Kidney (tissue), 14 donors: Measurements from ENCODE around the gene SPRR2G. TPM values are rescaled to one million over a fixed set of nuclear protein-coding genes. Genes with fewer than 3 reads are reported as not detected.
"Not testable (repeated sequence)": the region's sequence is repeated elsewhere in the genome, so short reads cannot be mapped to it uniquely, and the experiment has no call there.

ENCODE experiments used
- DNase-seq, 5 donors: peaks; one replicate each; pipeline ENCODE4 v3.0.0-alpha.2; 2013 to 2020
- FAIRE-seq: peaks from 2 replicates; lab custom pipeline; 2012; peaks lifted over from hg19 to GRCh38; lab: Jason Lieb, UNC
- H3K27ac ChIP-seq, 2 donors: one replicate each; pipeline ENCODE4 v1.7.0; 2013; ENCODE audit warnings: low read depth in 2 of 2, low read length in 2 of 2, inconsistent platforms in 1 of 2
- H3K27me3 ChIP-seq: one replicate; pipeline ENCODE4 v1.7.1; 2013; ENCODE audit warnings: low read length, inconsistent platforms; ENCODE audit not compliant: control insufficient read depth, insufficient read depth
- H3K36me3 ChIP-seq, 3 donors: one replicate each; pipeline versions ENCODE4 v1.7.0 to v1.7.1; 2013; ENCODE audit warnings: low read length in 3 of 3, control low read depth in 1 of 3, inconsistent platforms in 1 of 3; ENCODE audit not compliant: insufficient read depth in 3 of 3, control insufficient read depth in 2 of 3
- H3K4me1 ChIP-seq, 3 donors: one replicate each; pipeline versions ENCODE4 v1.7.0 to v1.7.1; 2013; ENCODE audit warnings: low read length in 3 of 3, inconsistent platforms in 1 of 3, low read depth in 1 of 3; ENCODE audit not compliant: control insufficient read depth in 2 of 3, insufficient read depth in 2 of 3
- H3K4me3 ChIP-seq, 3 donors: one replicate each; pipeline versions ENCODE4 v1.7.0 to v1.8.1; 2013; ENCODE audit warnings: low read length in 3 of 3, control low read depth in 1 of 3, inconsistent platforms in 1 of 3
- H3K9ac ChIP-seq, 3 donors: one replicate each; pipeline versions ENCODE4 v1.7.0 to v1.7.1; 2013; ENCODE audit warnings: low read length in 3 of 3, control low read depth in 1 of 3, inconsistent platforms in 1 of 3
- H3K9me3 ChIP-seq, 3 donors: one replicate each; pipeline versions ENCODE4 v1.7.0 to v1.7.1; 2013; ENCODE audit warnings: low read length in 3 of 3, control low read depth in 1 of 3, inconsistent platforms in 1 of 3; ENCODE audit not compliant: control insufficient read depth in 2 of 3, insufficient read depth in 1 of 3
- intact Hi-C: fragments of 100-400 bp; cut with DNase I; formaldehyde crosslinking; loops from one replicate; pipeline ENCODE4 v1.11.1; 2022
- polyA plus RNA-seq: library from polyadenylated mRNA; stranded (reverse); fragments of 350-450 nt; fragmentation: Illumina TruSeq; extraction: RNeasy Lipid Tissue Mini Kit (QIAGEN cat#74804); gene quantifications from one replicate; pipeline ENCODE4 v1.2.3, GENCODE V29; 2014; ENCODE audit warnings: low read depth, low replicate concordance; ENCODE audit not compliant: insufficient read depth
- total RNA-seq: library from RNA; stranded (reverse); fragmentation: NEBNext Ultra II Directional; extraction: Animal tissue kit (Norgen Biotek cat#: 25700); gene quantifications from one replicate; pipeline ENCODE4 v1.2.1, GENCODE V29; 2021
- TF ChIP-seq, protein P1 (sequence below): IDR thresholded peaks from 3 replicates; pipeline ENCODE4 v1.5.1; 2012; ENCODE audit warnings: mild to moderate bottlenecking, moderate library complexity, borderline replicate concordance; ENCODE audit not compliant: insufficient read depth; ENCODE audit errors: extremely low read depth
- donor health status: control.
- donor health status: control.
- donor health status: control.
- donor health status: control.
- donor health status: control.
- donor health status: DM: yes; HTN: yes; CAD: no.
- donor health status: Normal renal cell carcinoma (clear cell type).

The SPRR2G gene
- total and polyA plus RNA-seq, 2 donors from 2014 or later: not detected

- H3K4me1 ChIP-seq: no peaks in the 10 kb centered on the region
- H3K9ac ChIP-seq: no peak overlapping the region
- intact Hi-C loops: no loop called here
- FAIRE-seq: no peak
- H3K27me3 ChIP-seq: no peaks in the 10 kb centered on the region
- TF ChIP-seq, protein P1, sequence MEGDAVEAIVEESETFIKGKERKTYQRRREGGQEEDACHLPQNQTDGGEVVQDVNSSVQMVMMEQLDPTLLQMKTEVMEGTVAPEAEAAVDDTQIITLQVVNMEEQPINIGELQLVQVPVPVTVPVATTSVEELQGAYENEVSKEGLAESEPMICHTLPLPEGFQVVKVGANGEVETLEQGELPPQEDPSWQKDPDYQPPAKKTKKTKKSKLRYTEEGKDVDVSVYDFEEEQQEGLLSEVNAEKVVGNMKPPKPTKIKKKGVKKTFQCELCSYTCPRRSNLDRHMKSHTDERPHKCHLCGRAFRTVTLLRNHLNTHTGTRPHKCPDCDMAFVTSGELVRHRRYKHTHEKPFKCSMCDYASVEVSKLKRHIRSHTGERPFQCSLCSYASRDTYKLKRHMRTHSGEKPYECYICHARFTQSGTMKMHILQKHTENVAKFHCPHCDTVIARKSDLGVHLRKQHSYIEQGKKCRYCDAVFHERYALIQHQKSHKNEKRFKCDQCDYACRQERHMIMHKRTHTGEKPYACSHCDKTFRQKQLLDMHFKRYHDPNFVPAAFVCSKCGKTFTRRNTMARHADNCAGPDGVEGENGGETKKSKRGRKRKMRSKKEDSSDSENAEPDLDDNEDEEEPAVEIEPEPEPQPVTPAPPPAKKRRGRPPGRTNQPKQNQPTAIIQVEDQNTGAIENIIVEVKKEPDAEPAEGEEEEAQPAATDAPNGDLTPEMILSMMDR: no peak
- H3K9me3 ChIP-seq: no peaks in the 10 kb centered on the region
- H3K4me3 ChIP-seq: no peak overlapping the region
- H3K36me3 ChIP-seq: no peaks in the 10 kb centered on the region
- no peak for DNase-seq
- no peak overlapping the region for H3K27ac ChIP-seq
These were observed 10.2 kb downstream of the SPRR2G start for GRCh38 chr1:153140484-153140883.

DNA sequence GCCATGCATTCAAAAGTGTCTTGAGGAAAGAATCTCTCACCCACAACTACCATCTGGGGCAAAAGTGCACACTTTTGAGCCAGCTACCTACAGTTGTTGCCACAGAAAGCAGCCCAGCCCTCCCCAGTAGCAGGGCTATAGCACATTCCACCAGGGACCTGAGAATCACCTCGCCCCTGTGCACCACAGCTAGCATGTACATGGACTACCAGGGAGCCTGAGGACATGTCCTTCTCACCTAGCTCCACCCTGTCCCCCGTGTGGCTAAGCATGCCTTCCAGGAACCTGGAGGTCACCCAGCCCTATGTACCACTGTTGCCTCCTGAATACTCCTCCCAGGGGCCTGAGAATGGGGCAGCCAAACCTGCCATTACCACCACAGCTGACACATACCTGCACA, 16.9 kb downstream of the SPRR2G start:
- Histone ChIP-seq H3K27me3 (no peaks in the 10 kb centered on the region), H3K36me3 (no peaks in the 10 kb centered on the region), H3K9me3 (no peaks in the 10 kb centered on the region), H3K4me3 (no peak overlapping the region), H3K9ac (no peak overlapping the region), H3K4me1 (no peaks in the 10 kb centered on the region), H3K27ac (no peak overlapping the region)
- DNase-seq (no peak), FAIRE-seq (no peak)
- TF ChIP-seq, protein P1: no peak
- intact Hi-C loops: no loop called here

DNA sequence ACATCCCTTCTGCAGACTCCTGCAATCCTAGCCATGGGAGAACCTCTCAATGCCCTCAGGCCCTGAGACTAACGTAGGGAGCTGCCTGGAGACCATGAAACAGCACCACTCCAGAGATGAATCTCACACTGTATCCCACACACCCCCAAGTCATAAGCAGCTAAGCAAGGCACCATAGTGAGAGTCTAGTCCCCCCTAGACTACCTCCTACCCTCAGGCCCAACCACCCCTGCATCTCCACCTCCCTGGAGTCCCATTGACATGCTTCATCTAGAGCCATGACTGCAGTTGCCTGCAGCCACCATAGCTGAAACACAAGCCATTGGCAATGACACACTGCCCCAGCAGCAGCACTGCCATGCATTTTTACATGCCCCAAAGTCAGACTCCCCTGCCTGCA, 17.4 kb downstream of the SPRR2G start:
- intact Hi-C loops: no loop called here
- Histone ChIP-seq H3K9me3 (no peaks in the 10 kb centered on the region), H3K4me1 (no peaks in the 10 kb centered on the region), H3K9ac (no peak overlapping the region), H3K4me3 (no peak overlapping the region), H3K36me3 (no peaks in the 10 kb centered on the region), H3K27me3 (no peaks in the 10 kb centered on the region), H3K27ac (no peak overlapping the region)
- FAIRE-seq (no peak), DNase-seq (no peak)
- TF ChIP-seq, protein P1: no peak

DNA sequence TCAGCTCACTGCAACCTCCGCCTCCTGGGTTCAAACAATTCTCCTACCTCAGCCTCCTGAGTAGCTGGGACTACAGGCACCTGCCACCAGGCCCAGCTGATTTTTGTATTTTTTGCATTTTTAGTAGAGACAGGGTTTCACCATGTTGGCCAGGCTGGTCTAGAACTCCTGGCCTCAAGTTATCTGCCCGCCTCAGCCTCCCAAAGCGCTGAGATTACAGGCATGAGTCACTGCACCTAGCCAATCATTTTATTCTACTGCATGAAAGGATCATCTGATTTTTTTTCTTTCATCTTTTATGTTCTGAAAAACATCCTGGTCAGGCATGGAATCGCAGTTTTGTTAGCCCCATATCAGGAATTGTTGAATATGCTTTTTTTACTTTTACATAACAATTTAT, 22.0 kb downstream of the SPRR2G start:
- H3K27ac ChIP-seq, H3K9me3 ChIP-seq, H3K4me3 ChIP-seq, DNase-seq, H3K36me3 ChIP-seq, H3K9ac ChIP-seq, intact Hi-C loops, FAIRE-seq, H3K4me1 ChIP-seq, H3K27me3 ChIP-seq: not testable (repeated sequence)
